ENCODE measurements around the gene CEP95. TPM values are rescaled to one million over a fixed set of nuclear protein-coding genes. Genes with fewer than 3 reads are reported as not detected.

Gene CEP95
- total RNA-seq, 1 experiment from 2014 or later: 67.3 TPM

DNA sequence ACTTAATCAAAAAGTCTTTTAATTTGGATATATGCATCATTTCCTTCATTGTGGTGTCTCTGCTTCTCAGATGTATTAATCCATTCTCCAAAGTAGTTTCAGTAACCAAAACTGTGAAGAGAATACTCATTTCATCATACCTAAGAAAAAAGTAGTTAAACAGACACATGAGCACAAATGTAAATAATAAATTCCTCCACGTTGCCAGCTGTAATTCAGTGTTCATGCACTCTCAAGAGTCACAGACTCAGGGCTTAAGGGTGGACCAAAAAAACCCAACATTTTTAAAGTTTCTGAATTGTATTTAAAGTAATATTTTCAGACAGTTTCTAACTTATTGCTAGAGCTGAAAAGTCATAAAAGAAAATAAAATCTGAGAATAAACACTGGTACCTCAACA, 28.9 kb upstream of the CEP95 start:
- Histone ChIP-seq H2BK15ac (ENCODE audit: low read depth, low read length) (no peak overlapping the region), H2BK20ac (ENCODE audit: low read depth, low read length, poor library complexity, severe bottlenecking) (no peak overlapping the region), H3K27ac (ENCODE audit: insufficient read length, low read depth, low read length) (no peak overlapping the region), H3K23ac (ENCODE audit: insufficient read length, low read depth, low read length) (no peak overlapping the region), H3K79me1 (ENCODE audit: insufficient read depth, low read depth, low read length, poor library complexity, severe bottlenecking) (no peaks in the 10 kb centered on the region), H3K9ac (ENCODE audit: extremely low read depth, insufficient read length, low read length) (no peak overlapping the region), H2BK12ac (ENCODE audit: insufficient read length, low read depth, low read length) (no peak overlapping the region), H4K8ac (replicated peaks; ENCODE audit: insufficient read length, low read depth, low read length) (no peak overlapping the region), H2AK5ac (ENCODE audit: insufficient read length, low read length) (no peak overlapping the region), H3K79me2 (ENCODE audit: insufficient read depth, low read length) (no peaks in the 10 kb centered on the region), H2BK120ac (ENCODE audit: low read depth, low read length, poor library complexity, severe bottlenecking) (no peak overlapping the region), H3T11ph (ENCODE audit: low read length) (no peak overlapping the region), H3K4ac (ENCODE audit: low read depth, low read length) (no peak overlapping the region), H3K9me3 (ENCODE audit: control insufficient read depth, low read depth, low read length) (no peaks in the 10 kb centered on the region), H3K27me3 (ENCODE audit: insufficient read depth, low read length) (no peaks in the 10 kb centered on the region), H2BK5ac (ENCODE audit: insufficient read length, low read length) (no peak overlapping the region), H2AFZ (ENCODE audit: low read length) (no peak overlapping the region), H3K14ac (ENCODE audit: insufficient read depth, low read length) (no peak overlapping the region), H3K4me2 (ENCODE audit: insufficient read depth, insufficient read length, low read length) (no peak overlapping the region), H3K56ac (ENCODE audit: insufficient read length, low read depth, low read length) (no peak overlapping the region), H4K91ac (ENCODE audit: insufficient read length, low read depth, low read length) (no peak overlapping the region), H4K20me1 (ENCODE audit: control insufficient read depth, insufficient read depth, insufficient read length) (no peaks in the 10 kb centered on the region), H3K18ac (ENCODE audit: insufficient read length, low read depth, low read length) (no peak overlapping the region), H3K23me2 (ENCODE audit: insufficient read length, low read depth, low read length, poor library complexity, severe bottlenecking) (no peaks in the 10 kb centered on the region), H3K4me1 (ENCODE audit: insufficient read depth, low read length) (no peaks in the 10 kb centered on the region), H4K5ac (ENCODE audit: insufficient read length, low read depth, low read length) (no peak overlapping the region)
- Mint-ChIP-seq H3K4me3 (no peak overlapping the region), H3K36me3 (ENCODE audit: insufficient read depth in 1 of 3, low read depth in 3 of 3) (peaks cover 5 to 43% (median 26%) of the 10 kb centered on the region in 3 experiments; a peak in 6 of 7 replicates), H3K27me3 (ENCODE audit: low read depth) (no peaks in the 10 kb centered on the region), H3K9me3 (no peaks in the 10 kb centered on the region), H3K4me1 (no peaks in the 10 kb centered on the region), H3K27ac (no peak overlapping the region)
- DNase-seq: no peak
- TF ChIP-seq, protein P1, sequence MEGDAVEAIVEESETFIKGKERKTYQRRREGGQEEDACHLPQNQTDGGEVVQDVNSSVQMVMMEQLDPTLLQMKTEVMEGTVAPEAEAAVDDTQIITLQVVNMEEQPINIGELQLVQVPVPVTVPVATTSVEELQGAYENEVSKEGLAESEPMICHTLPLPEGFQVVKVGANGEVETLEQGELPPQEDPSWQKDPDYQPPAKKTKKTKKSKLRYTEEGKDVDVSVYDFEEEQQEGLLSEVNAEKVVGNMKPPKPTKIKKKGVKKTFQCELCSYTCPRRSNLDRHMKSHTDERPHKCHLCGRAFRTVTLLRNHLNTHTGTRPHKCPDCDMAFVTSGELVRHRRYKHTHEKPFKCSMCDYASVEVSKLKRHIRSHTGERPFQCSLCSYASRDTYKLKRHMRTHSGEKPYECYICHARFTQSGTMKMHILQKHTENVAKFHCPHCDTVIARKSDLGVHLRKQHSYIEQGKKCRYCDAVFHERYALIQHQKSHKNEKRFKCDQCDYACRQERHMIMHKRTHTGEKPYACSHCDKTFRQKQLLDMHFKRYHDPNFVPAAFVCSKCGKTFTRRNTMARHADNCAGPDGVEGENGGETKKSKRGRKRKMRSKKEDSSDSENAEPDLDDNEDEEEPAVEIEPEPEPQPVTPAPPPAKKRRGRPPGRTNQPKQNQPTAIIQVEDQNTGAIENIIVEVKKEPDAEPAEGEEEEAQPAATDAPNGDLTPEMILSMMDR (conservative IDR thresholded peaks at IDR 0.05): no peak
- no CpG with 5 or more reads among the region's 1 CpG for WGBS (ENCODE audit: extremely low coverage, insufficient read length, low lambda C conversion rate)

All from H9 (cell line).